Gastrocnemius medialis (tissue), 4 donors: ENCODE data around the gene UBB. TPM values are rescaled to one million over a fixed set of nuclear protein-coding genes. Genes with fewer than 3 reads are reported as not detected.
"Not testable (repeated sequence)": the region's sequence is repeated elsewhere in the genome, so short reads cannot be mapped to it uniquely, and the experiment has no call there.

Experiments used
- ATAC-seq, 2 donors: fragments of 150-250 bp; one replicate each; pipeline ENCODE4 v1.9.1; 2016
- DNase-seq, 2 donors: peaks; one replicate each; pipeline ENCODE4 v3.0.0-alpha.2; 2019
- H3K27ac ChIP-seq, 4 donors: fragments of 200-600 bp; sonication (generic); 1 replicate in 1 of 4; 2 replicates in 3 of 4; pipeline ENCODE4 v1.5.1; 2016 to 2018; ENCODE audit warnings: mild to moderate bottlenecking in 2 of 4, moderate library complexity in 1 of 4
- H3K27me3 ChIP-seq, 3 donors: fragments of 200-600 bp; sonication (generic) in 2 of 3; 1 replicate in 1 of 3; 2 replicates in 2 of 3; pipeline versions ENCODE4 v1.5.1 to v1.6.0; 2016 to 2019; ENCODE audit warnings: mild to moderate bottlenecking in 1 of 3, moderate library complexity in 1 of 3
- H3K36me3 ChIP-seq, 2 donors: fragments of 200-600 bp; sonication (generic) in 1 of 2; one replicate each; pipeline ENCODE4 v1.5.1; 2017 to 2018
- H3K4me1 ChIP-seq, 2 donors: fragments of 200-600 bp; sonication (generic) in 1 of 2; one replicate each; pipeline ENCODE4 v1.5.1; 2016 to 2017; ENCODE audit warnings: mild to moderate bottlenecking in 2 of 2
- H3K4me3 ChIP-seq, 4 donors: fragments of 200-600 bp; sonication (generic) in 3 of 4; 1 replicate in 1 of 4; 2 replicates in 3 of 4; pipeline ENCODE4 v1.5.1; 2016 to 2019; ENCODE audit warnings: mild to moderate bottlenecking in 2 of 4
- H3K9me3 ChIP-seq, 3 donors: fragments of 200-600 bp; sonication (generic) in 2 of 3; 1 replicate in 1 of 3; 2 replicates in 2 of 3; pipeline ENCODE4 v1.5.1; 2016 to 2019
- CTCF ChIP-seq, 5 experiments: fragments of 450-650 bp in 3 of 5; fragments of 200-600 bp in 2 of 5; sonication (generic) in 2 of 5; IDR thresholded peaks in 4 of 5; conservative IDR thresholded peaks in 1 of 5; 1 replicate in 4 of 5; 2 replicates in 1 of 5; pipeline ENCODE4 v1.5.1; 2016 to 2019; ENCODE audit warnings: antibody characterized with exemption in 5 of 5, mild to moderate bottlenecking in 3 of 5, moderate library complexity in 3 of 5
- POLR2A ChIP-seq, 2 donors: fragments of 450-650 bp; IDR thresholded peaks; one replicate each; pipeline ENCODE4 v1.6.1; 2017; ENCODE audit warnings: antibody characterized with exemption in 2 of 2, mild to moderate bottlenecking in 2 of 2, moderate library complexity in 2 of 2
- in situ Hi-C, 4 donors: fragments of 200-750 bp; cut with MboI; loops; one replicate each; pipeline versions ENCODE4 v1.15.0 to v1.8.0; 2017; ENCODE audit warnings: low sequenced_read_pairs in 4 of 4
- intact Hi-C: fragments of 100-400 bp; cut with DNase I; formaldehyde crosslinking; loops from one replicate; pipeline ENCODE4 v1.15.1; 2023; ENCODE audit warnings: low total_unique reads
- total RNA-seq, 4 donors: library from RNA; depleted of rRNA; stranded (reverse); fragments of >200 nt; gene quantifications; one replicate each; pipeline versions ENCODE4 v1.1.0 to v1.2.3, GENCODE V29; 2016

The UBB gene
- total RNA-seq, 4 donors from 2014 or later, result 1,099 to 1,543 (median 1,420) TPM

GRCh38 chr17:16383216-16383615 lies 2.3 kb downstream of the UBB start:
- TF ChIP-seq POLR2A (IDR thresholded peaks at IDR 0.05), result no peak
- TF ChIP-seq CTCF (IDR thresholded peaks at IDR 0.05 in 4 of 5, conservative IDR thresholded peaks at IDR 0.05 in 1 of 5), result no peak
- in situ Hi-C loops, result loop anchor here in 1 of 4 donors (5.0 kb wide), 1 partner anchor 54 kb away; no protein-coding TSS in a partner anchor
- DNase-seq, result no peak
- no peak for ATAC-seq
- Histone ChIP-seq H3K9me3 (no peaks in the 10 kb centered on the region), H3K4me1 (peaks cover 33 to 37% of the 10 kb centered on the region in 2 donors), H3K27me3 (no peaks in the 10 kb centered on the region), H3K27ac (peak overlapping the region; percentile 67 to 94 (median 91)), H3K4me3 (peak overlapping the region; percentile 2 to 80 (median 53)), H3K36me3 (peaks cover 0 to 23% of the 10 kb centered on the region in 2 donors)
- intact Hi-C loops, result no loop called here

- TF ChIP-seq POLR2A (IDR thresholded peaks at IDR 0.05) (no peak), CTCF (IDR thresholded peaks at IDR 0.05 in 4 of 5, conservative IDR thresholded peaks at IDR 0.05 in 1 of 5) (no peak)
- peak overlapping the region in 2 of 4 donors; percentile 2 to 77 for H3K4me3 ChIP-seq
- no peak for DNase-seq
- ATAC-seq, result no peak
- in situ Hi-C loops, result loop anchor here in 1 of 4 donors (5.0 kb wide), 1 partner anchor 53 kb away; no protein-coding TSS in a partner anchor
- H3K9me3 ChIP-seq, result no peaks in the 10 kb centered on the region
- H3K4me1 ChIP-seq, result peaks cover 28 to 34% of the 10 kb centered on the region in 2 donors
- H3K36me3 ChIP-seq, result peaks cover 0 to 23% of the 10 kb centered on the region in 2 donors
- peak overlapping the region; percentile 67 to 94 (median 91) for H3K27ac ChIP-seq
- intact Hi-C loops, result no loop called here
- no peaks in the 10 kb centered on the region for H3K27me3 ChIP-seq
Observed at GRCh38 chr17:16383772-16384287, 2.9 kb downstream of the UBB start.

- Histone ChIP-seq H3K4me3 (no peak overlapping the region), H3K27me3 (no peaks in the 10 kb centered on the region), H3K27ac (peak overlapping the region; percentile 67 to 94 (median 91)), H3K36me3 (peaks cover 0 to 23% of the 10 kb centered on the region in 2 donors), H3K4me1 (peaks cover 28 to 34% of the 10 kb centered on the region in 2 donors), H3K9me3 (no peaks in the 10 kb centered on the region)
- ATAC-seq (no peak), DNase-seq (no peak)
- TF ChIP-seq POLR2A (IDR thresholded peaks at IDR 0.05) (no peak), CTCF (IDR thresholded peaks at IDR 0.05 in 4 of 5, conservative IDR thresholded peaks at IDR 0.05 in 1 of 5) (no peak)
- intact Hi-C loops (no loop called here), in situ Hi-C loops (loop anchor here in 1 of 4 donors (5.0 kb wide), 1 partner anchor 53 kb away; no protein-coding TSS in a partner anchor)
Observed at GRCh38 chr17:16384557-16384956, 3.7 kb downstream of the UBB start.

- ATAC-seq, in situ Hi-C loops: not testable (repeated sequence)
- intact Hi-C loops, result loop anchor here (1.0 to 2.0 kb wide), 2 partner anchors 21 to 135 kb away; no protein-coding TSS in a partner anchor
Observed at GRCh38 chr17:16386126-16386507, 5.2 kb downstream of the UBB start.

GRCh38 chr17:16391451-16391850 lies 10.6 kb downstream of the UBB start:
- in situ Hi-C loops (no loop called here), intact Hi-C loops (no loop called here)
- no peak for TF ChIP-seq POLR2A (IDR thresholded peaks at IDR 0.05)
- no peak for TF ChIP-seq CTCF (IDR thresholded peaks at IDR 0.05 in 4 of 5, conservative IDR thresholded peaks at IDR 0.05 in 1 of 5)
- Histone ChIP-seq H3K9me3 (no peaks in the 10 kb centered on the region), H3K27me3 (no peaks in the 10 kb centered on the region), H3K4me1 (peaks cover 4 to 5% of the 10 kb centered on the region in 2 donors), H3K36me3 (no peaks in the 10 kb centered on the region), H3K27ac (peak overlapping the region in 1 of 4 donors; percentile 37), H3K4me3 (no peak overlapping the region)
- DNase-seq (no peak), ATAC-seq (no peak)

More at GRCh38 chr17:16386126-16386507, 5.2 kb downstream of the UBB start:
- DNase-seq, H3K27me3 ChIP-seq, H3K9me3 ChIP-seq: not testable (repeated sequence)
- peak overlapping the region; percentile 56 to 69 (median 62) for H3K4me3 ChIP-seq
- H3K27ac ChIP-seq, result peak overlapping the region; percentile 55 to 92 (median 64)
- H3K4me1 ChIP-seq, result peaks cover 28 to 34% of the 10 kb centered on the region in 2 donors
- peaks cover 0 to 23% of the 10 kb centered on the region in 2 donors for H3K36me3 ChIP-seq

- DNase-seq, result peak in 1 of 2 donors; percentile 63
- Histone ChIP-seq H3K4me1 (peaks cover 9 to 15% of the 10 kb centered on the region in 2 donors), H3K27ac (peak overlapping the region in 3 of 4 donors; percentile 37 to 45 (median 43))
- ATAC-seq, result peak; percentile 70 to 73
- H3K36me3 ChIP-seq, H3K4me3 ChIP-seq, H3K9me3 ChIP-seq, in situ Hi-C loops, intact Hi-C loops, H3K27me3 ChIP-seq: not testable (repeated sequence)
Observed at GRCh38 chr17:16392491-16392890, 11.6 kb downstream of the UBB start.

GRCh38 chr17:16395887-16396286 lies 15.0 kb downstream of the UBB start:
- Histone ChIP-seq H3K27ac (peak overlapping the region; percentile 71 to 87 (median 84)), H3K4me1 (peaks cover 9 to 30% of the 10 kb centered on the region in 2 donors)
- DNase-seq, H3K9me3 ChIP-seq, intact Hi-C loops, in situ Hi-C loops, H3K4me3 ChIP-seq, H3K27me3 ChIP-seq, H3K36me3 ChIP-seq: not testable (repeated sequence)
- ATAC-seq, result peak in 1 of 2 donors; percentile 9
